Mammary epithelial cell (primary cell): ENCODE measurements around the gene THBS1.

Experiments
- CTCF ChIP-seq, 2 donors: IDR thresholded peaks in 1 of 2; conservative IDR thresholded peaks in 1 of 2; 2 replicates each; pipeline ENCODE4 v1.5.1; 2011 to 2012; ENCODE audit warnings: inconsistent platforms in 2 of 2, low read length in 2 of 2, mild to moderate bottlenecking in 2 of 2, control low read depth in 1 of 2, low read depth in 1 of 2; ENCODE audit not compliant: insufficient read depth in 1 of 2; ENCODE audit errors: extremely low read depth in 1 of 2
- EZH2 ChIP-seq: IDR thresholded peaks from 2 replicates; pipeline ENCODE4 v1.6.1; 2012; ENCODE audit warnings: low read length, inconsistent platforms, borderline replicate concordance

- TF ChIP-seq CTCF (conservative IDR thresholded peaks at IDR 0.05 in 1 of 2, IDR thresholded peaks at IDR 0.05 in 1 of 2; ENCODE audit: extremely low read depth in 1 of 2, insufficient read depth in 1 of 2, low read depth in 1 of 2, low read length in 2 of 2) (no peak), EZH2 (no peak)
These were observed 61.2 kb downstream of the THBS1 start for GRCh38 chr15:39642011-39642640.
